Neural progenitor cell (in vitro differentiated cells): ENCODE data around the gene DPYSL5.

Experiments
- EZH2 ChIP-seq: fragments of 200-600 bp; sonication (generic); IDR thresholded peaks from 2 replicates; pipeline ENCODE4 v1.6.1; 2017; ENCODE audit warnings: antibody characterized with exemption, mild to moderate bottlenecking, moderate library complexity
- EZH2phosphoT487 ChIP-seq: fragments of 200-600 bp; sonication (generic); IDR thresholded peaks from 2 replicates; pipeline ENCODE4 v1.6.1; 2017; ENCODE audit warnings: antibody characterized with exemption
- TF ChIP-seq, protein P1 (sequence below): fragments of 200-600 bp; sonication (generic); IDR thresholded peaks from 2 replicates; pipeline ENCODE4 v1.5.1; 2017; ENCODE audit warnings: antibody characterized with exemption, mild to moderate bottlenecking

DNA sequence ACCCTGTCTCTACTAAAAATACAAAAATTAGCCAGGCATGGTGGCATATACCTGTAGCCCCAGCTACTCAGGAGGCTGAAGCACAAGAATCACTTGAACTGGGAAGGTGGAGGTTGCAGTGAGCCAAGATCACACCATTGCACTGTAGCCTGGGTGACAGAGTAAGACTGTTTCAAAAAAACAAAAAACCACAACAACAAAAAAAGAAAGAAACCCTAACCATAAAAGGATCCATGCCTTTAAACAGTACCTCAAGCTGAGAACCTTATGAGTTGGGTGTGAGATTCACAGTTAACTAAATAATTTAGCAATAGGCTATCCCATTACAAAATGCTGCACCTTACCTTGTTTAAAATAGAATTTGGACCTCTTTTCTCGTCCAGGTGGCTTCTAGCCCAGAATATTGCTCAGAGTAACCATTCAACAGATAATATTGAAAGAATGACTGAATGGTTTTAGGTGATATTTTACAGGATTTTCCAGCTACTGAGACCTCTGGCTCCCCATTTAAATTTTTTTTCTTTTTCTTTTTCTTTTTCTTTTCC is 6.4 kb downstream of the DPYSL5 start:
- TF ChIP-seq, protein P1, sequence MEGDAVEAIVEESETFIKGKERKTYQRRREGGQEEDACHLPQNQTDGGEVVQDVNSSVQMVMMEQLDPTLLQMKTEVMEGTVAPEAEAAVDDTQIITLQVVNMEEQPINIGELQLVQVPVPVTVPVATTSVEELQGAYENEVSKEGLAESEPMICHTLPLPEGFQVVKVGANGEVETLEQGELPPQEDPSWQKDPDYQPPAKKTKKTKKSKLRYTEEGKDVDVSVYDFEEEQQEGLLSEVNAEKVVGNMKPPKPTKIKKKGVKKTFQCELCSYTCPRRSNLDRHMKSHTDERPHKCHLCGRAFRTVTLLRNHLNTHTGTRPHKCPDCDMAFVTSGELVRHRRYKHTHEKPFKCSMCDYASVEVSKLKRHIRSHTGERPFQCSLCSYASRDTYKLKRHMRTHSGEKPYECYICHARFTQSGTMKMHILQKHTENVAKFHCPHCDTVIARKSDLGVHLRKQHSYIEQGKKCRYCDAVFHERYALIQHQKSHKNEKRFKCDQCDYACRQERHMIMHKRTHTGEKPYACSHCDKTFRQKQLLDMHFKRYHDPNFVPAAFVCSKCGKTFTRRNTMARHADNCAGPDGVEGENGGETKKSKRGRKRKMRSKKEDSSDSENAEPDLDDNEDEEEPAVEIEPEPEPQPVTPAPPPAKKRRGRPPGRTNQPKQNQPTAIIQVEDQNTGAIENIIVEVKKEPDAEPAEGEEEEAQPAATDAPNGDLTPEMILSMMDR = no peak
- TF ChIP-seq EZH2 (no peak), EZH2phosphoT487 (no peak)
